Muscle of leg (tissue), 11 donors: ENCODE data around the gene FAM228B. TPM values are rescaled to one million over a fixed set of nuclear protein-coding genes. Genes with fewer than 3 reads are reported as not detected.
"Not testable (repeated sequence)": the region's sequence is repeated elsewhere in the genome, so short reads cannot be mapped to it uniquely, and the experiment has no call there.

Source experiments
- DNase-seq: peaks from one replicate; pipeline ENCODE4 v3.0.0; 2013
- H3K27ac ChIP-seq: one replicate; pipeline ENCODE4 v1.5.1; 2013; ENCODE audit warnings: mild to moderate bottlenecking, low read length, control low read depth
- H3K27me3 ChIP-seq: one replicate; pipeline ENCODE4 v1.6.1; 2013; ENCODE audit warnings: low read length; ENCODE audit not compliant: control insufficient read depth, insufficient read depth
- H3K36me3 ChIP-seq: one replicate; pipeline ENCODE4 v1.6.1; 2013; ENCODE audit warnings: low read length; ENCODE audit not compliant: control insufficient read depth, insufficient read depth
- H3K4me1 ChIP-seq: one replicate; pipeline ENCODE4 v1.6.1; 2013; ENCODE audit warnings: low read length; ENCODE audit not compliant: control insufficient read depth, insufficient read depth
- H3K4me3 ChIP-seq: one replicate; pipeline ENCODE4 v1.5.1; 2013; ENCODE audit warnings: low read length, control low read depth
- H3K9me3 ChIP-seq: replicated peaks from 2 replicates; pipeline ENCODE4 v1.6.1; 2013; ENCODE audit warnings: low read depth, low read length; ENCODE audit not compliant: control insufficient read depth
- WGBS: methylation state at CpG from one replicate; pipeline ENCODE4 v1.1.5; 2013; ENCODE audit warnings: missing lambda C conversion rate; ENCODE audit not compliant: insufficient coverage; 5-methylcytosine and 5-hydroxymethylcytosine counted together
- polyA plus RNA-seq, 8 donors: library from polyadenylated mRNA; unstranded; fragments of 120-200 nt; gene quantifications; one replicate each; pipeline versions ENCODE4 v1.2.1 to v1.2.3, GENCODE V29; 2013; ENCODE audit warnings: inconsistent platforms in 1 of 8, low replicate concordance in 1 of 8; ENCODE audit not compliant: insufficient read length in 8 of 8, insufficient read depth in 1 of 8
- total RNA-seq: library from RNA; stranded (reverse); fragments of 120-200 nt; gene quantifications from one replicate; pipeline ENCODE4 v1.2.4, GENCODE V29; 2013

FAM228B gene
- total and polyA plus RNA-seq, 9 donors, result 11.2 to 31.5 (median 15.3) TPM

DNA sequence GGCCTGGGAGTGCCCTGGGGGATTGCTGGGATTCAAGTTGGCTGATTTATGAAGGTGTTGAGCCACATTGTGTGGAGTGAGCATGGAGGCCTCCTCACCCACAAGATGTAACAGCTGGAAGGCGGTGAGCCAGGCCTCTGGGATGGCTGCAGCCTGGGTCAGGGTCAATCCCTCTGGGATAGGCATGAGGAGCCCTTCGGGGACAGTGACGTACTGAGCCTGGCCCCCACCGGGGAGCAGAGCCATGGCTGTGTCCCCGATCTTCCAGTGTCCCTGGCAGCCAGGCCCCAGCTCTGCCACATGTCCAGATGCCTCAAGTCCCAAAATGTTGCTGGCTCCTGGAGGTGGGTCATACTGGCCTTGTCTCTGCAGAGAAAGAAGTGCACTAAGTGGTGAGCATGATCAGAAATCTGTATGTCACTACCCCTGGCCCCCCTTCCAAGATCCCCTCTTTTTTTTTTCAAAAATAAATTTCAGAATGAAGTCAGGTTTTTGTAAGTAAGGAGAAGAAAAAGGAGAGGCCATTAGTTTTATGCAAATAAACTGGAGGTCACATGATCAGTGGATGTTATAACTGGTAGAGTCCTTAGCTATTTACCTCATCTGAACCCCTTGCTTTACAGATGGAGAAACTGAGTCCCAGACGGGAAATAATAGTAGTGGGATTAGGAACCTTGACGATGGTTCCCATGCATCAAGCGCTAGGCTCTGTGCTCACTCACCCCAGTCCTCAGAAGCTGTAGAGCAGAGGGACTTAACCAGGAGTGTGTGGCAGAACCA lies 40.3 kb upstream of the FAM228B start:
- 91% methylated on average over 5 of the region's 8 CpGs for WGBS
- H3K27me3 ChIP-seq, result no peaks in the 10 kb centered on the region
- peak overlapping the region; percentile 94 for H3K27ac ChIP-seq
- peak overlapping the region; percentile 61 for H3K4me3 ChIP-seq
- peaks cover 35% of the 10 kb centered on the region for H3K36me3 ChIP-seq
- DNase-seq, result no peak
- no peaks in the 10 kb centered on the region for H3K9me3 ChIP-seq
- H3K4me1 ChIP-seq, result peaks cover 31% of the 10 kb centered on the region

- WGBS, result 3% methylated on average over 23 of the region's 30 CpGs
- Histone ChIP-seq H3K4me3 (peak overlapping the region; percentile 61), H3K4me1 (peaks cover 31% of the 10 kb centered on the region), H3K27ac (peak overlapping the region; percentile 94), H3K36me3 (peaks cover 30% of the 10 kb centered on the region), H3K9me3 (no peaks in the 10 kb centered on the region), H3K27me3 (no peaks in the 10 kb centered on the region)
- peak; percentile 92 for DNase-seq
These were observed 39.5 kb upstream of the FAM228B start for GRCh38 chr2:24083567-24084385.

- peaks cover 25% of the 10 kb centered on the region for H3K36me3 ChIP-seq
These were observed 38.7 kb upstream of the FAM228B start, which contains the start of gene TP53I3 for GRCh38 chr2:24084386-24085199. TSS of gene TP53I3 (minus strand) at chr2:24084834. CDS start at chr2:24084326, 508 bp downstream.

DNA sequence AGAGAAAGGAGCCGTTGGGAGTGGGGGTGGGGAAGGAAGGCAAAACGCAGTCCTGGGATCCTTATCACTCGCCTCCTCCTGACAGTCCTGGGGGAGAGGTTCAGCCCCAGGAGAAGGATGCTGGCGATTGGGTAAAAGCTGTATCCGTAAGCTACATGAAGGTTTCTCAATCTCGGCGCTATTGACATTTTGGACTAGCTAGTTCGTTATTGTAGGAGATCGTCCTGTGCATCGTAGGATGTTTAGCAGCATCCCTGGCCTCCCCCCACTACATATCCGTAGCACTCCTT lies 38.1 kb upstream of the FAM228B start:
- Histone ChIP-seq H3K36me3 (peaks cover 22% of the 10 kb centered on the region), H3K27me3 (no peaks in the 10 kb centered on the region), H3K4me3 (peak overlapping the region; percentile 61), H3K9me3 (no peaks in the 10 kb centered on the region), H3K27ac (peak overlapping the region; percentile 94), H3K4me1 (peaks cover 30% of the 10 kb centered on the region)
- 15% methylated on average over 10 of the region's 11 CpGs for WGBS
- no peak for DNase-seq

More at GRCh38 chr2:24084386-24085199, 38.7 kb upstream of the FAM228B start, which contains the start of gene TP53I3:
- Histone ChIP-seq H3K4me3 (peak within 1 kb of the TSS; percentile 61), H3K27ac (peak within 1 kb of the TSS; percentile 94), H3K4me1 (peaks cover 31% of the 10 kb centered on the region), H3K27me3 (no peaks in the 10 kb centered on the region), H3K9me3 (no peaks in the 10 kb centered on the region)
- WGBS, result under 1% methylated on average over 42 of the region's 44 CpGs
- peak; percentile 96 for DNase-seq

DNA sequence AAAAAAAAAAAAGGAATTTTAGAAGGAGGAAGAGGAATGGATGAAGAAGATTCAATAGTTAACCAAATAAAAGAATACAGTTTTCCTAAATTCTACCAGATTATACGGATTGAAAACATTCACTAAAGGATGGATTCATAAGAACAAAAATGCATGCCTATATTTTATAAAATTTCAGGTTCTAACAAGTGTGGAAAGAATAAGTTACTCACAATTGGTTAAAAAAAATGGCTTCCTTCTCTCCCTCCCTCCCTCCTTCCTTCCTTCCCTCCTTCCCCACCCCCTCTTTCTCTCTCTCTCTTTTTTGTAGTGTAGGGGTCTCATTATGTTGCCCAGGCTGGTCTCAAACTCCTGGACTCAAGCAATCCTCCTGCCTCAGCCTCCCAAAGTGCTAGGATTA lies 37.0 kb upstream of the FAM228B start:
- Histone ChIP-seq H3K4me1 (peaks cover 24% of the 10 kb centered on the region), H3K27ac (no peak overlapping the region), H3K9me3 (no peaks in the 10 kb centered on the region), H3K4me3 (no peak overlapping the region), H3K27me3 (no peaks in the 10 kb centered on the region), H3K36me3 (peaks cover 14% of the 10 kb centered on the region)
- DNase-seq, result no peak
- WGBS, result no CpG with 5 or more reads among the region's 1 CpG

DNA sequence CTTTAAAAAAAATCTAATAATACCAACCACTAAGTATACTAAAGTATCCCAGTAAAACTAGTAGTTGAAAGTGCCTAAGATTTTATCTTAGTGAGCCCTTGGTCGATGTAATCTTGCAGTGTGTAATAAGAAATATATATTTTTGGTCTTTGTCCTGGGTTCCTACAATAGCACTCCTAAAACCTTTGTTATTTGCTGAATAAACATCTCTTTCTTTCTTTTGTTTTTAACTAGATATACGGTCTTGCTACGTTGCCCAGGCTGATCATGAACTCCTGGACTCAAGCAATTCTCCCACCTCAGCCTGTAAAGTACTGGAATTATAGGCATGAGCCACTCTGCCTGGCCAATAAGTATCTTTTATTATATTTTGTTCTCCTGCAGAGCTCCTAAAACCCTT lies 36.2 kb upstream of the FAM228B start:
- DNase-seq, result no peak
- Histone ChIP-seq H3K4me3 (no peak overlapping the region), H3K27me3 (no peaks in the 10 kb centered on the region), H3K27ac (no peak overlapping the region), H3K4me1 (peaks cover 20% of the 10 kb centered on the region), H3K36me3 (peaks cover 11% of the 10 kb centered on the region), H3K9me3 (no peaks in the 10 kb centered on the region)
- no CpG with 5 or more reads among the region's 3 CpGs for WGBS

GRCh38 chr2:24088821-24089359 lies 34.4 kb upstream of the FAM228B start:
- Histone ChIP-seq H3K36me3 (no peaks in the 10 kb centered on the region), H3K4me3 (no peak overlapping the region), H3K27me3 (no peaks in the 10 kb centered on the region), H3K27ac (no peak overlapping the region), H3K4me1 (peaks cover 8% of the 10 kb centered on the region), H3K9me3 (no peaks in the 10 kb centered on the region)
- 100% methylated on average over 1 of the region's 2 CpGs for WGBS
- no peak for DNase-seq

GRCh38 chr2:24093270-24093669 lies 30.0 kb upstream of the FAM228B start:
- DNase-seq, H3K27me3 ChIP-seq, H3K9me3 ChIP-seq, H3K4me1 ChIP-seq, H3K27ac ChIP-seq, H3K4me3 ChIP-seq: not testable (repeated sequence)
- no CpG with 5 or more reads among the region's 5 CpGs for WGBS
- H3K36me3 ChIP-seq, result peaks cover 14% of the 10 kb centered on the region

DNA sequence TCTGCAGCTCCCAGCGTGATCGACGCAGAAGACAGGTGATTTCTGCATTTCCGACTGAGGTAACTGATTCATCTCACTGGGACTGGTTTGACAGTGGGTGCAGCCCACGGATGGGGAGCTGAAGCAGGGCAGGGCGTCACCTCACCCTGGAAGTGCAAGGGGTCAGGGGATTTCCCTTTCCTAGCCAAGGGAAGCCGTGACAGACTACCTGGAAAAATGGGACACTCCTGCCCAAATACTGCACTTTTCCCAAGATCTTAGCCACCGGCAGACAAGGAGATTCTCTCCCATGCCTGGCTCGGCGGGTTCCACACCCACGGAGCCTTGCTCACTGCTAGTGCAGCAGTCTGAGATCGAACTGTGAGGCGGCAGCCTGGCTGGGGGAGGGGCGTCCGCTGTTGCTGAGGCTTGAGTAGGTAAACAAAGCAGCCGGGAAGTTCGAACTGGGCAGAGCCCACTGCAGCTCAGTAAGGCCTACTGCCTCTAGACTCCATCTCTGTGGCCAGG lies 28.0 kb upstream of the FAM228B start:
- not testable (repeated sequence) for DNase-seq, H3K9me3 ChIP-seq, H3K4me3 ChIP-seq, H3K27me3 ChIP-seq, H3K27ac ChIP-seq, H3K4me1 ChIP-seq
- WGBS, result 76% methylated on average over 17 of the region's 17 CpGs
- peaks cover 14% of the 10 kb centered on the region for H3K36me3 ChIP-seq
